IMR-90 (cell line): ENCODE data around the gene ATP6V1A. TPM values are rescaled to one million over a fixed set of nuclear protein-coding genes. Genes with fewer than 3 reads are reported as not detected.

Experiments used
- ATAC-seq: fragments of 200-7000 bp; cut with Tn5 transposase; 2 replicates; pipeline ENCODE4 v1.9.1; 2020; ENCODE audit warnings: low read depth, mild to moderate bottlenecking, moderate library complexity
- BruUV-seq: library from RNA; stranded (reverse); fragments of 400-500 nt; replicated peaks from 2 replicates; lab custom pipeline; 2021; lab: Mats Ljungman, UMichigan
- CTCF ChIA-PET: fragments of 300-600 bp; formaldehyde crosslinking; extraction: SDS; loops from one replicate; lab custom pipeline; 2021; ENCODE audit warnings: antibody characterized with exemption; lab: Yijun Ruan, JAX
- POLR2A ChIA-PET: fragments of 300-600 bp; sonication (Branson Sonifier 250); formaldehyde crosslinking; loops from one replicate; lab custom pipeline; 2022; ENCODE audit warnings: antibody characterized with exemption; ENCODE audit not compliant: unreplicated experiment; lab: Charles Lee
- DNase-seq: peaks from one replicate; pipeline ENCODE4 v3.0.0; 2013
- H2AFZ ChIP-seq: replicated peaks from 2 replicates; pipeline ENCODE3; 2013; ENCODE audit warnings: low read length, mild to moderate bottlenecking; ENCODE audit not compliant: poor library complexity
- H2AK5ac ChIP-seq: 2 replicates; pipeline ENCODE4 v1.6.1; 2013; ENCODE audit warnings: low read depth, low read length, inconsistent platforms
- H2AK9ac ChIP-seq: replicated peaks from 2 replicates; pipeline ENCODE3; 2013; ENCODE audit warnings: mild to moderate bottlenecking, low read depth, low read length, moderate library complexity; ENCODE audit not compliant: poor library complexity
- H2BK120ac ChIP-seq: 2 replicates; pipeline ENCODE4 v1.6.1; 2013; ENCODE audit warnings: low read depth, low read length, inconsistent platforms
- H2BK15ac ChIP-seq: 3 replicates; pipeline ENCODE4 v1.6.1; 2013; ENCODE audit warnings: low read depth, low read length, inconsistent platforms
- H2BK20ac ChIP-seq: 2 replicates; pipeline ENCODE4 v1.6.1; 2013; ENCODE audit warnings: low read depth, mild to moderate bottlenecking, inconsistent platforms, low read length, moderate library complexity
- H2BK5ac ChIP-seq: 2 replicates; pipeline ENCODE4 v1.6.1; 2013; ENCODE audit warnings: mild to moderate bottlenecking, low read depth, low read length, inconsistent platforms; ENCODE audit not compliant: poor library complexity, severe bottlenecking
- H3K14ac ChIP-seq: replicated peaks from 2 replicates; pipeline ENCODE4 v1.6.1; 2013; ENCODE audit warnings: low read depth, low read length, inconsistent platforms
- H3K18ac ChIP-seq: 2 replicates; pipeline ENCODE4 v1.6.1; 2013; ENCODE audit warnings: low read depth, low read length, control low read depth
- H3K23ac ChIP-seq: 2 replicates; pipeline ENCODE4 v1.6.1; 2013; ENCODE audit warnings: low read depth, low read length, inconsistent platforms
- H3K27ac ChIP-seq: 2 replicates; pipeline ENCODE4 v1.5.1; 2013; ENCODE audit warnings: mild to moderate bottlenecking, control low read depth, low read length; ENCODE audit not compliant: insufficient read depth
- H3K27me3 ChIP-seq: 2 replicates; pipeline ENCODE4 v1.6.1; 2013; ENCODE audit warnings: low read length; ENCODE audit not compliant: control insufficient read depth, insufficient read depth
- H3K36me3 ChIP-seq: 2 replicates; pipeline ENCODE4 v1.6.1; 2013; ENCODE audit warnings: low read length, mixed read lengths; ENCODE audit not compliant: control insufficient read depth, insufficient read depth
- H3K4ac ChIP-seq: 2 replicates; pipeline ENCODE4 v1.6.1; 2013; ENCODE audit warnings: low read depth, low read length, inconsistent platforms
- H3K4me1 ChIP-seq: 2 replicates; pipeline ENCODE4 v1.6.1; 2013; ENCODE audit warnings: low read length, mixed read lengths; ENCODE audit not compliant: control insufficient read depth, insufficient read depth
- H3K4me2 ChIP-seq: 2 replicates; pipeline ENCODE4 v1.6.1; 2013; ENCODE audit warnings: low read depth, mild to moderate bottlenecking, control low read depth, low read length, moderate library complexity
- H3K4me3 ChIP-seq: 2 replicates; pipeline ENCODE4 v1.5.1; 2013; ENCODE audit warnings: low read depth, mild to moderate bottlenecking, control low read depth, low read length, moderate library complexity; ENCODE audit not compliant: insufficient read depth
- H3K56ac ChIP-seq: 2 replicates; pipeline ENCODE4 v1.6.1; 2013; ENCODE audit warnings: low read length, inconsistent platforms; ENCODE audit not compliant: insufficient read depth; ENCODE audit errors: extremely low read depth
- H3K79me1 ChIP-seq, 2 experiments: 2 replicates each; pipeline ENCODE4 v1.6.1; 2013; ENCODE audit warnings: low read length in 2 of 2, inconsistent platforms in 1 of 2, low read depth in 1 of 2
- H3K9ac ChIP-seq: 2 replicates; pipeline ENCODE4 v1.6.1; 2013; ENCODE audit warnings: low read depth, low read length, control low read depth
- H3K9me1 ChIP-seq: 2 replicates; pipeline ENCODE4 v1.6.1; 2013; ENCODE audit warnings: low read length, inconsistent platforms; ENCODE audit not compliant: insufficient read depth
- H3K9me3 ChIP-seq: 2 replicates; pipeline ENCODE4 v1.6.1; 2013; ENCODE audit warnings: low read length; ENCODE audit not compliant: control insufficient read depth, insufficient read depth
- H4K20me1 ChIP-seq: 2 replicates; pipeline ENCODE4 v1.6.1; 2013; ENCODE audit warnings: low read length, inconsistent platforms; ENCODE audit not compliant: insufficient read depth
- H4K5ac ChIP-seq: 2 replicates; pipeline ENCODE4 v1.6.1; 2013; ENCODE audit warnings: mild to moderate bottlenecking, low read depth, low read length, control low read depth
- H4K8ac ChIP-seq, 2 experiments: 2 replicates each; pipeline ENCODE4 v1.6.1; 2013; ENCODE audit warnings: low read depth in 2 of 2, low read length in 2 of 2, control low read depth in 1 of 2, inconsistent platforms in 1 of 2
- H4K91ac ChIP-seq: 2 replicates; pipeline ENCODE4 v1.6.1; 2013; ENCODE audit warnings: low read depth, low read length, inconsistent platforms; ENCODE audit not compliant: insufficient read depth
- BHLHE40 ChIP-seq: fragments of 150-350 bp; IDR thresholded peaks from 2 replicates; pipeline ENCODE4 v1.6.1; 2016; ENCODE audit warnings: mild to moderate bottlenecking, low read depth, low read length
- CEBPB ChIP-seq: IDR thresholded peaks from 2 replicates; pipeline ENCODE4 v1.6.1; 2012; ENCODE audit warnings: low read depth, low read length, improper control_type of control experiment
- CHD1 ChIP-seq: IDR thresholded peaks from 2 replicates; pipeline ENCODE4 v1.6.1; 2012; ENCODE audit warnings: low read depth, low read length, improper control_type of control experiment
- FOS ChIP-seq: fragments of 150-350 bp; IDR thresholded peaks from 2 replicates; pipeline ENCODE4 v1.6.1; 2016; ENCODE audit warnings: low read depth, low read length
- MAFK ChIP-seq: IDR thresholded peaks from 2 replicates; pipeline ENCODE4 v1.6.1; 2012; ENCODE audit warnings: low read depth, low read length, improper control_type of control experiment
- MAZ ChIP-seq: IDR thresholded peaks from 2 replicates; pipeline ENCODE4 v1.6.1; 2012; ENCODE audit warnings: low read depth, mild to moderate bottlenecking, low read length, improper control_type of control experiment, moderate library complexity, borderline replicate concordance
- MXI1 ChIP-seq: IDR thresholded peaks from 2 replicates; pipeline ENCODE4 v1.6.1; 2012; ENCODE audit warnings: low read depth, mild to moderate bottlenecking, low read length, moderate library complexity, borderline replicate concordance
- POLR2A ChIP-seq: IDR thresholded peaks from 2 replicates; pipeline ENCODE4 v1.6.1; 2012; ENCODE audit warnings: mild to moderate bottlenecking, low read depth, low read length
- SMC3 ChIP-seq: fragments of 150-350 bp; IDR thresholded peaks from 2 replicates; pipeline ENCODE4 v1.6.1; 2016; ENCODE audit warnings: low read depth, mild to moderate bottlenecking, antibody characterized with exemption, low read length, moderate library complexity
- WGBS, 2 experiments: methylation state at CpG; one replicate each; pipeline versions ENCODE4 v1.1.5 to v1.1.7; 2013; ENCODE audit warnings: missing lambda C conversion rate in 2 of 2; ENCODE audit not compliant: insufficient read length in 1 of 2; ENCODE audit errors: extremely low coverage in 2 of 2; 5-methylcytosine and 5-hydroxymethylcytosine counted together
- dilution Hi-C: fragments of 300-500 bp; cut with HindIII; formaldehyde crosslinking; loops from one replicate; pipeline ENCODE4 v1.14.3; 2018; ENCODE audit warnings: low sequenced_read_pairs; ENCODE audit not compliant: unreplicated experiment
- in situ Hi-C: fragments of 300-500 bp; cut with MboI; formaldehyde crosslinking; loops from 3 replicates; pipeline ENCODE4 v1.14.3; 2019; ENCODE audit warnings: low sequenced_read_pairs, inconsistent platforms, mixed read lengths
- intact Hi-C: fragments of 100-400 bp; cut with micrococcal nuclease; formaldehyde crosslinking; loops from 2 replicates; pipeline ENCODE4 v1.10.0; 2022
- polyA plus RNA-seq, 3 experiments: library from polyadenylated mRNA; depleted of rRNA; stranded (reverse); fragments of >200 nt; gene quantifications; 2 replicates each; pipeline ENCODE4 v1.2.3, GENCODE V29; 2012; ENCODE audit warnings: low replicate concordance in 1 of 3
- total RNA-seq: library from RNA; depleted of rRNA; stranded (reverse); fragments of >200 nt; gene quantifications from 2 replicates; pipeline ENCODE4 v1.2.3, GENCODE V29; 2012
- TF ChIP-seq, protein P1 (sequence below): conservative IDR thresholded peaks from 2 replicates; pipeline ENCODE4 v1.5.1; 2012; ENCODE audit warnings: mild to moderate bottlenecking, low read depth, low read length, improper control_type of control experiment

ATP6V1A gene
- total and polyA plus RNA-seq, 2 of the 4 experiments (the other 2 are of a cell fraction), result 15.1 to 98.0 TPM

DNA sequence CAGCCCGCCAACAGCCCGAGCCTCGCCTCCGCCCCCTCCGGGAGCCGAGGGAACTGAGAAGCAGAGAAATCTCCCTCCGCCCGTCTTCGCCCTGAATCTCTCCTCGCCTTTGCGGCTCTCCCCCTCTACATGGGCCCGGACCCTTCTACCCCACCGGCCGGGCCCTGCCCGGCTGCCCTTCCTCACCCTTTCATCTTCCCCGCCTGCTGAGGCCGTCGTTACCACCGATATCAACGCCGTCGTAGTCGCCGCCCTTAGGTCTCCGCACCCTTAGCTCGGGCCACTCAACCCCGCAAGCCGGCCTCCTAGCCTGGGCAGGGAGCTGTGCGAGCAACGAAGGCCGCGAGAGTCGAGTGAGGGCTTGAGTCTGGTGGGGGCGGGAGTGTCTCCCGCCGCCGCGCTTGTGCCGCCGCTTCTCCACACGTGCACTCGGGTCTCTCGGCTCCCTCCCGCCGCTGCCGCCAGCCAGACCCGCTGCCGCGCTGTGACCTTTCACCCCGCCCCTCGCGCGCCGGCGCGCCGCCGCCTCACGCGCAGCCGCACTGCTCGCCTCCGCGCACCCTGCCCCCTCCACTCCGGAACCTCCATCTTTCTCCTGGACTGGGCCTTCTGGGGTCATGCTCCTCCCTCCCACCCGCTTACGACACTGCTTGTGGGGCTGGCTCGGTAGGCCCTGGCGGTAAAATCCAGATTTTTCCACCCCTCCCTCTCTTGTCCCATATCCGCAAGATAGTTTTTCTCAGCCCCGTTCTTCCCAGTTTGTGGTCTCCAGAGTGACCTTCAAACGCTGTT lies 883 bp upstream of the ATP6V1A start, which contains the start of gene NAA50:
TSS of gene NAA50 (minus strand) at position 494 of the 792 bp plus-strand sequence. CDS start at position 194, 300 bp downstream.
- H3K4me2 ChIP-seq, result peak within 1 kb of the TSS; percentile 93
- DNase-seq (peak; percentile 93), ATAC-seq (peak; percentile 88)
- peak within 1 kb of the TSS; percentile 93 for H3K14ac ChIP-seq
- CTCF ChIA-PET, result interaction anchor here (0.6 to 1.8 kb wide), 7 partner anchors 10 to 169 kb away, joined by 3 to 7 read pairs (median 4); no protein-coding TSS in a partner anchor
- no peaks in the 10 kb centered on the region for H3K9me3 ChIP-seq
- BruUV-seq, result no TSS peak
- peak within 1 kb of the TSS; percentile 83 for H3K18ac ChIP-seq
- TF ChIP-seq CHD1 (0 out of 2 replicates have a peak, but pooled peaks have one; percentile 44), FOS (no peak), MAZ (peak; percentile 93; the same call in 1 of the 2 replicates), MXI1 (peak; percentile 95), BHLHE40 (peak; percentile 88), MAFK (no peak), CEBPB (peak; percentile 79), POLR2A (peak; percentile 85), SMC3 (no peak)
- TF ChIP-seq, protein P1, sequence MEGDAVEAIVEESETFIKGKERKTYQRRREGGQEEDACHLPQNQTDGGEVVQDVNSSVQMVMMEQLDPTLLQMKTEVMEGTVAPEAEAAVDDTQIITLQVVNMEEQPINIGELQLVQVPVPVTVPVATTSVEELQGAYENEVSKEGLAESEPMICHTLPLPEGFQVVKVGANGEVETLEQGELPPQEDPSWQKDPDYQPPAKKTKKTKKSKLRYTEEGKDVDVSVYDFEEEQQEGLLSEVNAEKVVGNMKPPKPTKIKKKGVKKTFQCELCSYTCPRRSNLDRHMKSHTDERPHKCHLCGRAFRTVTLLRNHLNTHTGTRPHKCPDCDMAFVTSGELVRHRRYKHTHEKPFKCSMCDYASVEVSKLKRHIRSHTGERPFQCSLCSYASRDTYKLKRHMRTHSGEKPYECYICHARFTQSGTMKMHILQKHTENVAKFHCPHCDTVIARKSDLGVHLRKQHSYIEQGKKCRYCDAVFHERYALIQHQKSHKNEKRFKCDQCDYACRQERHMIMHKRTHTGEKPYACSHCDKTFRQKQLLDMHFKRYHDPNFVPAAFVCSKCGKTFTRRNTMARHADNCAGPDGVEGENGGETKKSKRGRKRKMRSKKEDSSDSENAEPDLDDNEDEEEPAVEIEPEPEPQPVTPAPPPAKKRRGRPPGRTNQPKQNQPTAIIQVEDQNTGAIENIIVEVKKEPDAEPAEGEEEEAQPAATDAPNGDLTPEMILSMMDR, result peak; percentile 28
- peaks cover 6% of the 10 kb centered on the region; the same call in 1 of the 2 replicates for H3K4me1 ChIP-seq
- POLR2A ChIA-PET, result interaction anchor here (0.6 to 2.0 kb wide), 2 partner anchors 28 to 161 kb away, joined by 3 to 8 read pairs; no protein-coding TSS in a partner anchor
- H4K8ac ChIP-seq, result peak within 1 kb of the TSS; percentile 96 to 97
- peak within 1 kb of the TSS; percentile 92 for H3K9ac ChIP-seq
- H2BK15ac ChIP-seq, result peak within 1 kb of the TSS; percentile 83; the same call in 2 of the 3 replicates
- peak within 1 kb of the TSS; percentile 82 for H3K4me3 ChIP-seq
- no peaks in the 10 kb centered on the region for H3K36me3 ChIP-seq
- H4K20me1 ChIP-seq, result peaks cover 41% of the 10 kb centered on the region
- H3K27ac ChIP-seq, result peak within 1 kb of the TSS; percentile 92
- dilution Hi-C loops, result no loop called here
- peak within 1 kb of the TSS; percentile 99 for H3K56ac ChIP-seq
- H3K9me1 ChIP-seq, result peaks cover 7% of the 10 kb centered on the region; the same call in 1 of the 2 replicates
- H2AFZ ChIP-seq, result peak within 1 kb of the TSS; percentile 98
- H2BK5ac ChIP-seq, result peak within 1 kb of the TSS; percentile 91
- peak within 1 kb of the TSS; percentile 84 for H2AK5ac ChIP-seq
- peaks cover 3 to 55% of the 10 kb centered on the region in 2 experiments; a peak in 3 of 4 replicates for H3K79me1 ChIP-seq
- no peaks in the 10 kb centered on the region for H3K27me3 ChIP-seq
- WGBS, 2 experiments, result 0% methylated on average over 21 of the region's 72 CpGs; no CpG with 5 or more reads in 1 of the 2 experiments
- in situ Hi-C loops, result no loop called here
- H4K5ac ChIP-seq, result peak within 1 kb of the TSS; percentile 93
- H3K4ac ChIP-seq, result peak within 1 kb of the TSS; percentile 90
- H2BK120ac ChIP-seq, result peak within 1 kb of the TSS; percentile 74
- intact Hi-C loops, result loop anchor here (1.0 to 10.0 kb wide), 8 partner anchors 27 to 691 kb away; partner anchors contain the start of genes CCDC191, GRAMD1C and QTRT2
- H2AK9ac ChIP-seq, result peak within 1 kb of the TSS; percentile 96
- peak within 1 kb of the TSS; percentile 95 for H4K91ac ChIP-seq
- peak within 1 kb of the TSS; percentile 90 for H3K23ac ChIP-seq
- peak within 1 kb of the TSS; percentile 40; the same call in 1 of the 2 replicates for H2BK20ac ChIP-seq
